ENCODE measurements around the gene SIRT3. TPM values are rescaled to one million over a fixed set of nuclear protein-coding genes. Genes with fewer than 3 reads are reported as not detected.
A peak's percentile ranks its signal among the peaks of the same experiment; 100 is the strongest.

The SIRT3 gene
- total and polyA plus RNA-seq, 2 of the 13 experiments (the other 11 are each of a cell fraction or from before 2014, with no cell fraction given) = 15.1 to 18.2 TPM

- TF ChIP-seq, protein P1, sequence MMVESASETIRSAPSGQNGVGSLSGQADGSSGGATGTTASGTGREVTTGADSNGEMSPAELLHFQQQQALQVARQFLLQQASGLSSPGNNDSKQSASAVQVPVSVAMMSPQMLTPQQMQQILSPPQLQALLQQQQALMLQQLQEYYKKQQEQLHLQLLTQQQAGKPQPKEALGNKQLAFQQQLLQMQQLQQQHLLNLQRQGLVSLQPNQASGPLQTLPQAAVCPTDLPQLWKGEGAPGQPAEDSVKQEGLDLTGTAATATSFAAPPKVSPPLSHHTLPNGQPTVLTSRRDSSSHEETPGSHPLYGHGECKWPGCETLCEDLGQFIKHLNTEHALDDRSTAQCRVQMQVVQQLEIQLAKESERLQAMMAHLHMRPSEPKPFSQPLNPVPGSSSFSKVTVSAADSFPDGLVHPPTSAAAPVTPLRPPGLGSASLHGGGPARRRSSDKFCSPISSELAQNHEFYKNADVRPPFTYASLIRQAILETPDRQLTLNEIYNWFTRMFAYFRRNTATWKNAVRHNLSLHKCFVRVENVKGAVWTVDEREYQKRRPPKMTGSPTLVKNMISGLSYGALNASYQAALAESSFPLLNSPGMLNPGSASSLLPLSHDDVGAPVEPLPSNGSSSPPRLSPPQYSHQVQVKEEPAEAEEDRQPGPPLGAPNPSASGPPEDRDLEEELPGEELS (CRISPR knock-in tag; IDR thresholded peaks at IDR 0.05) = 0 out of 2 replicates have a peak, but pooled peaks have one; percentile 25
- TF ChIP-seq, protein P2, sequence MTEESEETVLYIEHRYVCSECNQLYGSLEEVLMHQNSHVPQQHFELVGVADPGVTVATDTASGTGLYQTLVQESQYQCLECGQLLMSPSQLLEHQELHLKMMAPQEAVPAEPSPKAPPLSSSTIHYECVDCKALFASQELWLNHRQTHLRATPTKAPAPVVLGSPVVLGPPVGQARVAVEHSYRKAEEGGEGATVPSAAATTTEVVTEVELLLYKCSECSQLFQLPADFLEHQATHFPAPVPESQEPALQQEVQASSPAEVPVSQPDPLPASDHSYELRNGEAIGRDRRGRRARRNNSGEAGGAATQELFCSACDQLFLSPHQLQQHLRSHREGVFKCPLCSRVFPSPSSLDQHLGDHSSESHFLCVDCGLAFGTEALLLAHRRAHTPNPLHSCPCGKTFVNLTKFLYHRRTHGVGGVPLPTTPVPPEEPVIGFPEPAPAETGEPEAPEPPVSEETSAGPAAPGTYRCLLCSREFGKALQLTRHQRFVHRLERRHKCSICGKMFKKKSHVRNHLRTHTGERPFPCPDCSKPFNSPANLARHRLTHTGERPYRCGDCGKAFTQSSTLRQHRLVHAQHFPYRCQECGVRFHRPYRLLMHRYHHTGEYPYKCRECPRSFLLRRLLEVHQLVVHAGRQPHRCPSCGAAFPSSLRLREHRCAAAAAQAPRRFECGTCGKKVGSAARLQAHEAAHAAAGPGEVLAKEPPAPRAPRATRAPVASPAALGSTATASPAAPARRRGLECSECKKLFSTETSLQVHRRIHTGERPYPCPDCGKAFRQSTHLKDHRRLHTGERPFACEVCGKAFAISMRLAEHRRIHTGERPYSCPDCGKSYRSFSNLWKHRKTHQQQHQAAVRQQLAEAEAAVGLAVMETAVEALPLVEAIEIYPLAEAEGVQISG (CRISPR knock-in tag; IDR thresholded peaks at IDR 0.05) = peak; percentile 88
- TF ChIP-seq HES4 (CRISPR knock-in tag; IDR thresholded peaks at IDR 0.05; ENCODE audit: borderline replicate concordance) (no peak), THAP9 (CRISPR knock-in tag; IDR thresholded peaks at IDR 0.05; ENCODE audit: borderline replicate concordance) (peak; percentile 85), TARDBP (CRISPR knock-in tag; IDR thresholded peaks at IDR 0.05) (peak; percentile 82), HNF4A (CRISPR knock-in tag; IDR thresholded peaks at IDR 0.05) (no peak), ZNF136 (CRISPR knock-in tag; IDR thresholded peaks at IDR 0.05; ENCODE audit: low read depth) (0 out of 2 replicates have a peak, but pooled peaks have one; percentile 46), FOXK1 (CRISPR knock-in tag; IDR thresholded peaks at IDR 0.05; ENCODE audit: borderline replicate concordance, low read depth) (peak; percentile 63), ZNF598 (CRISPR knock-in tag; IDR thresholded peaks at IDR 0.05; ENCODE audit: borderline replicate concordance) (peak; percentile 68; the same call in 1 of the 2 replicates), KDM3A (CRISPR knock-in tag; IDR thresholded peaks at IDR 0.05; ENCODE audit: low read depth) (no peak; the same call in 1 of the 2 replicates), PRDM15 (CRISPR knock-in tag; IDR thresholded peaks at IDR 0.05) (no peak)
- TF ChIP-seq, protein P3, sequence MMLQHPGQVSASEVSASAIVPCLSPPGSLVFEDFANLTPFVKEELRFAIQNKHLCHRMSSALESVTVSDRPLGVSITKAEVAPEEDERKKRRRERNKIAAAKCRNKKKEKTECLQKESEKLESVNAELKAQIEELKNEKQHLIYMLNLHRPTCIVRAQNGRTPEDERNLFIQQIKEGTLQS (CRISPR knock-in tag; IDR thresholded peaks at IDR 0.05) = 0 out of 2 replicates have a peak, but pooled peaks have one; percentile 14
- TF ChIP-seq, protein P4, sequence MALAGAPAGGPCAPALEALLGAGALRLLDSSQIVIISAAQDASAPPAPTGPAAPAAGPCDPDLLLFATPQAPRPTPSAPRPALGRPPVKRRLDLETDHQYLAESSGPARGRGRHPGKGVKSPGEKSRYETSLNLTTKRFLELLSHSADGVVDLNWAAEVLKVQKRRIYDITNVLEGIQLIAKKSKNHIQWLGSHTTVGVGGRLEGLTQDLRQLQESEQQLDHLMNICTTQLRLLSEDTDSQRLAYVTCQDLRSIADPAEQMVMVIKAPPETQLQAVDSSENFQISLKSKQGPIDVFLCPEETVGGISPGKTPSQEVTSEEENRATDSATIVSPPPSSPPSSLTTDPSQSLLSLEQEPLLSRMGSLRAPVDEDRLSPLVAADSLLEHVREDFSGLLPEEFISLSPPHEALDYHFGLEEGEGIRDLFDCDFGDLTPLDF (CRISPR knock-in tag; IDR thresholded peaks at IDR 0.05) = peak; percentile 53
Measured at GRCh38 chr11:236774-237767, 929 bp upstream of the SIRT3 start, which contains the start of gene PSMD13 (continued).
